ENCODE data around the gene CRYM. TPM values are rescaled to one million over a fixed set of nuclear protein-coding genes. Genes with fewer than 3 reads are reported as not detected.

The CRYM gene
- total RNA-seq, 4 donors from 2014 or later, result 13.8 TPM; not detected in 3

DNA sequence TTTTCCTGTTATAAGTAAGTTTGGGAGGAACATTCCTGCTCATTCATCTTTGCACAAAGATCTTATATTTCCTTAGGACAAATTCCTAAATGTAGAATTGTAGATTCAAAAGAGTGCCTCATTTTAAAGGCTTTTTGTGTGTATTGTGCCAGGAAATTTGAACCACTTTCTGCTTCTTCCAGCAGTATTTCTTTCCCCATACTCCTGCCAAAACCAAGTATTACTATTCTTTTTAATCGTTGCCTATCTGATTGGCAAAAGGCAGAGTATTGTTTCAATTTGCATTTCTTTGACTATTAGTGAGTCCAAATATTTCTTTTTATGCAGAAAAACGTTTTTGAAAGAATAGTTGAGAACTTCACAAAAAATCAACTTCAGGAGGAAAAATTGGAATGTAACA, 35.3 kb downstream of the CRYM start:
- H3K27ac ChIP-seq, result no peak overlapping the region
- H3K27me3 ChIP-seq, result no peaks in the 10 kb centered on the region
- no peaks in the 10 kb centered on the region for H3K4me1 ChIP-seq
- no peak for TF ChIP-seq POLR2A (IDR thresholded peaks at IDR 0.05)
- TF ChIP-seq, protein P1, sequence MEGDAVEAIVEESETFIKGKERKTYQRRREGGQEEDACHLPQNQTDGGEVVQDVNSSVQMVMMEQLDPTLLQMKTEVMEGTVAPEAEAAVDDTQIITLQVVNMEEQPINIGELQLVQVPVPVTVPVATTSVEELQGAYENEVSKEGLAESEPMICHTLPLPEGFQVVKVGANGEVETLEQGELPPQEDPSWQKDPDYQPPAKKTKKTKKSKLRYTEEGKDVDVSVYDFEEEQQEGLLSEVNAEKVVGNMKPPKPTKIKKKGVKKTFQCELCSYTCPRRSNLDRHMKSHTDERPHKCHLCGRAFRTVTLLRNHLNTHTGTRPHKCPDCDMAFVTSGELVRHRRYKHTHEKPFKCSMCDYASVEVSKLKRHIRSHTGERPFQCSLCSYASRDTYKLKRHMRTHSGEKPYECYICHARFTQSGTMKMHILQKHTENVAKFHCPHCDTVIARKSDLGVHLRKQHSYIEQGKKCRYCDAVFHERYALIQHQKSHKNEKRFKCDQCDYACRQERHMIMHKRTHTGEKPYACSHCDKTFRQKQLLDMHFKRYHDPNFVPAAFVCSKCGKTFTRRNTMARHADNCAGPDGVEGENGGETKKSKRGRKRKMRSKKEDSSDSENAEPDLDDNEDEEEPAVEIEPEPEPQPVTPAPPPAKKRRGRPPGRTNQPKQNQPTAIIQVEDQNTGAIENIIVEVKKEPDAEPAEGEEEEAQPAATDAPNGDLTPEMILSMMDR (IDR thresholded peaks at IDR 0.05), result no peak
- H3K4me3 ChIP-seq, result no peak overlapping the region
- H3K36me3 ChIP-seq, result no peaks in the 10 kb centered on the region
- no peaks in the 10 kb centered on the region for H3K9me3 ChIP-seq
- DNase-seq, result no peak
- intact Hi-C loops (cut with DNase I; ENCODE audit: low total_unique reads), result no loop called here

DNA sequence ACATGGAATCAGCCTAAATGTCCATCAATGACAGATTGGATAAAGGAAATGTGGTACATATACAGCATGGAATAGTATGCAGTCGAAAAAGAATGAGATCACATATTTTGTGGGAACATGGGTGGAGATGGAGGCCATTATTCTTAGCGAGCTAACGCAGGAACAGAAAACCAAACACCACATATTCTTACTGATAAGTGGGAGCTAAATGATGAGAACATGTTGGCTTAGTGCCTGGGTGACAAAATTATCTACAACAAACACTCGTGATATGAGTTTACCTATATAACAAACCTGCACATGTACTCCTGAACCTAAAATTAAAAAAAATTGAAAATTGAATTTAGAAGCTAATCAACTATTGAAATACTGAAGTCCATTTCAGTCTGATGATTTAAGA, 38.4 kb downstream of the CRYM start:
- no peaks in the 10 kb centered on the region for H3K4me1 ChIP-seq
- no peak overlapping the region for H3K27ac ChIP-seq
- no peaks in the 10 kb centered on the region for H3K9me3 ChIP-seq
- intact Hi-C loops (cut with DNase I; ENCODE audit: low total_unique reads), result no loop called here
- no peaks in the 10 kb centered on the region for H3K36me3 ChIP-seq
- no peak for DNase-seq
- no peaks in the 10 kb centered on the region for H3K27me3 ChIP-seq
- TF ChIP-seq POLR2A (IDR thresholded peaks at IDR 0.05), result no peak
- TF ChIP-seq, protein P1 (IDR thresholded peaks at IDR 0.05), result no peak
- H3K4me3 ChIP-seq, result no peak overlapping the region

DNA sequence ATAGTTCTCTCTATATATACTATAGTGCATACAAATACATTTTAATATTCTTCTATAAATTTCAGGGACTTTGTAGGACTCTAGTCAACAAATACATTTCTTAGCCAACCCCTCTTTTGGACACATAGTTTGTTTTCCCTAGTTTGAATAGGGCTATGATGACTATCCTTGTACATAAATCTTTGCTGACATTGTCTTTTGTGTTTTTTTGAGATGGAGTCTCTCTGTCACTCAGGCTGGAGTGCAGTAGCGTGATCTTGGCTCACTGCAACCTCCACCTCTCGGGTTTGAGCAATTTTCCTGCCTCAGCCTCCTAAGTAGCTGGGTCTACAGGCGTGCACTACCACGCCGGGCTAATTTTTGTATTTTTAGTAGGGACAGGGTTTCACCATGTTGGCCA, 41.3 kb downstream of the CRYM start:
- Histone ChIP-seq H3K27ac (no peak overlapping the region), H3K4me3 (no peak overlapping the region), H3K9me3 (no peaks in the 10 kb centered on the region), H3K27me3 (peaks cover 0 to 8% of the 10 kb centered on the region in 2 donors), H3K36me3 (no peaks in the 10 kb centered on the region), H3K4me1 (no peaks in the 10 kb centered on the region)
- intact Hi-C loops (cut with DNase I; ENCODE audit: low total_unique reads), result no loop called here
- no peak for DNase-seq
- no peak for TF ChIP-seq POLR2A (IDR thresholded peaks at IDR 0.05)
- TF ChIP-seq, protein P1 (IDR thresholded peaks at IDR 0.05), result no peak

DNA sequence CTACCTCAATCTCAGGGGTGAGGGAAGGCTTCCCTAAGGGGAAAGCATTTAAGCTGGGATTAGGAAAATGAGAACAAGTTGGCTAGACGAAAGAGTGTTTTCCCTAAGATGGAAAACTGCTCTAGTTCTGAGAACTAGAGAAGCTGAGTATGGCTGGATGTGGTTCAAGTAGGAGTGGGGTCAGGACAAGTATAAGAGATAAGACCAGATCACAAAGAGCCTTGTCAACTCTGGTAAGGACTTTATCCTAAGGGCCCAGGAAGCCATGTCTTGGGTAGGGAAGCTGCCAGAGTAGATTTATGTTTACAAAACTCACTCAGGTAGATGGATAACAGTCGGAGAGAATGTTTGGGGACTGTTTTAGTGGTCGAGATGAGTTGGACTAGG, 42.9 kb downstream of the CRYM start:
- peaks cover 0 to 8% of the 10 kb centered on the region in 2 donors for H3K27me3 ChIP-seq
- intact Hi-C loops (cut with DNase I; ENCODE audit: low total_unique reads), result no loop called here
- H3K9me3 ChIP-seq, result no peaks in the 10 kb centered on the region
- H3K4me3 ChIP-seq, result no peak overlapping the region
- H3K27ac ChIP-seq, result no peak overlapping the region
- no peaks in the 10 kb centered on the region for H3K36me3 ChIP-seq
- no peak for DNase-seq
- no peaks in the 10 kb centered on the region for H3K4me1 ChIP-seq
- TF ChIP-seq, protein P1 (IDR thresholded peaks at IDR 0.05), result no peak
- no peak for TF ChIP-seq POLR2A (IDR thresholded peaks at IDR 0.05)

DNA sequence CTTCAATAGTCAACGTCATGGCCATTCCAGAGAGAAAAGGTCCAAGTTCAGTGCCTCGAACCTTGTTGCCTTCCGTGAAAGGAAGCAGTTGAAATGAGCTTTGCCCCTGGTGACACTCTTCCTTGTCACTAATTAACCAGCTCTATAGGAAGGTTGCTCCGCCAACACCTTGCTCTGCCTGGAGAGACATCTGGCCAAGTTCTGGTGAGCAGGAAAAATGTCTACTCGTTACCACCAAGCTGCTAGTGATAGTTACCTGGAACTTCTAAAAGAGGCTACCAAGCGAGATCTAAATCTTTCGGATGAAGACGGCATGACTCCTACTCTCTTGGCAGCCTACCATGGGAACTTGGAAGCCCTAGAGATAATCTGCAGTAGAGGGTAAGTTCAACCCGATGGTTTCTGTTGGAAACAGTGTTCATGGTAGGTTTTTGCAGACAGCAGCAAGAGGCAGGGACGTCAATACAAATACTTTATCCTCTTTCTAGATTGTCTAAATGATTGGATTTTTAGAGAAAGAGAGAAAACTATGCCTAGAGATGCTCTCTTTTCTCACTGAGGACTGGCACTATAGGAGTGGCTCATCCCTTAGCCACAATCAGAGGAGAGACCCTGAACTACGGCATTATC, 44.5 kb downstream of the CRYM start, which contains the start of gene ANKS4B:
ANKS4B (plus strand) TSS at position 179 of the 630 bp plus-strand sequence; CDS start at position 218, 39 bp downstream.
- intact Hi-C loops (cut with DNase I; ENCODE audit: low total_unique reads), result no loop called here
- DNase-seq, result no peak
- H3K9me3 ChIP-seq, result no peaks in the 10 kb centered on the region
- H3K4me3 ChIP-seq, result no peak within 1 kb of the TSS
- TF ChIP-seq, protein P1 (IDR thresholded peaks at IDR 0.05), result no peak
- no peak for TF ChIP-seq POLR2A (IDR thresholded peaks at IDR 0.05)
- H3K27ac ChIP-seq, result no peak within 1 kb of the TSS
- H3K27me3 ChIP-seq, result peaks cover 0 to 8% of the 10 kb centered on the region in 2 donors
- no peaks in the 10 kb centered on the region for H3K4me1 ChIP-seq
- H3K36me3 ChIP-seq, result no peaks in the 10 kb centered on the region
